NCI-H1417 (cell line): Measurements from ENCODE around the gene TBC1D22A.

ENCODE experiments used
- DNase-seq, 3 experiments: peaks; one replicate each; lab custom pipeline; 2025; lab: John Stamatoyannopoulos, UW

Gene TBC1D22A

DNA sequence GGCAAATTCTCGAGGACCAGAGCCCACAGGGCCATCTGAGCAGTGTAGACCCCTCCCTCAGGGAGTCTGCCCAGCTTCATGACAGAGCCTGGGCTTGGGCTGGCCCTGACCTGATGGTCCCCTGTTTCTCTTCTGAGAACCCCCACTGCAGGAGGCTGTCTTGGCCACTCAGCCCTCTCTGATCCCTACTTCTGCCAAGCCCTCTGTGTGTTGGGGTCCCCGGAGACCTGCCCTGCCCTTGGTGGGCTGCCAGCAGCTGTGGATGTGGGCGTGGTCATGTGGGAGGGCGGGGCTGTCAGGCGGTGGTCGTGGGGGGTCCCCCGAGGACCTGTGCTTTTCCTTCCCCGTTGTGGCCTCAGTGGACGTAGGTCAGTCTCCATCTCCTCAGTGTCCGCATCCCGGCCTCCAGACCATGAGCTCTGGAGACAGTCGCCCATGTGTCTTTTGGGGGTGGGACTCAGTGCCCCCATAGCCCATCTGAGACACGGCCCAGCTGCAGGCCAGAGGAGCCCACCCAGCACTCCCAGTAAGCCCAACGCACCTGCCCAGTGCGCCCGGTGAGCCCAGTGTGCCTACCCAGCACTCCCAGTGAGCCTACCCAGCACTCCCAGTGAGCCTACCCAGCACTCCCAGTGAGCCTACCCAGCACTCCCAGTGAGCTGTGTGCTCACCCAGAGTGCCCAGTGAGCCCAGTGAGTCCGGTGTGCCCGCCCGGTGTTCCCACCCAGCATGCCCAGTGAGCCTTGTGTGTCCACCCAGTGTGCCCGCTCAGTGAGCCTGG is 409.2 kb downstream of the TBC1D22A start:
- DNase-seq = no peak

DNA sequence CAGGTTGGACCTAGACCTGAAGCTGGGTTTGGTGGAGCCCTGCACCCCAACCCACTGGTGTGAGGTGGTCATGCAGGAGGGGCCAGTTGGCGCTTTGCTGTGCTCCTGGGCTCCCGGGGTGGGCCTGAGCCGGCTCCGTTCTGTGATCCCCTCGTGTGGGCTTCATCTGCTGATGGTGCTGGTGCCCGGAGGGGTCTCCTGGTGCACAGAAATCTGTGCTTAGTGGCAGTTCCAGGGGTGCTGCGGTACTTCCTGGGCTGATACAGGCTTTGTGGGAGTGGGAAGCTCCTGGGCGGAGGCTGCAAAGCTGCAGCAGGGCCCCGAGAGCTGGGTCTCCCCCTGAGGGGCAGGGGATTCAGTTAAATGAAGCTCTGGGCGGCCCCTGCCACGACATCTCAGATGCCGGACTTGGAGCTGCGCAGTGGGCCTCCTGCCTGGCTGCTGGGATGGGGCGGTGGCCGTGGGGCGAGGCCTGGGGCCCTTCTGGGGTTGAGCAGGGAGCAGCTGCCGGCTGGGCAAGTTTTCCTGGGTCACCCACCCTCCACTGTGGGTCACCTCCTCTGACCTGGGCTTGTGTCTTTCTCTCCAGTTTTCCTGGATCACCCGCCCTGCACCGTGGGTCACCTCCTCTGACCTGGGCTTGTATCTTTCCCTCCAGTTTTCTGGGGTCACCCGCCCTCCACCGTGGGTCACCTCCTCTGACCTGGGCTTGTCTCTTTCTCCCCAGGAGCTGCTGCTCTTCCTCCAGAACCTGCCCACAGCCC is 410.5 kb downstream of the TBC1D22A start:
- DNase-seq = no peak

DNA sequence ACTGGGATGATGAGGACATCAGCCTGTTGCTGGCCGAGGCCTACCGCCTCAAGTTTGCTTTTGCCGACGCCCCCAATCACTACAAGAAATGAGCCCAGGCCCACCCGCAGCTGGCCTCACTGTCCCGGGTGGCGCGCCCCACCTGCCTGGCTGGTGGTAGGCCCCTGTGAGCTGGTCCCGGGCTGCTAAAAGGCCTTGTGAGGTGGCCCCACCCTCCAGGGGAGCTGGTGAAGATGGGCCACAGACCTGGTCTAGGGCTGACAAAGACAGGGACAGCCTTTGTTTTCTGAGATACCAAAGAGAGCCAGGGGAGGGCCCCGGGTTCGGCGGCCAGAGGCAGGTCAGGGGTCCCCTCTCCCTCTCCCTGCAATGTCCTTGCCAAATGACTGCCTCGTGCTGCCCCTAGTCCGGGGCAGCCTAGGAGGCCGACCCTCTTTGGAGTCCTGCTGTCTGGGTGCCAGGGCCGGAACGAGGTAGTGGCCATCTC is 411.1 kb downstream of the TBC1D22A start:
- no peak for DNase-seq

DNA sequence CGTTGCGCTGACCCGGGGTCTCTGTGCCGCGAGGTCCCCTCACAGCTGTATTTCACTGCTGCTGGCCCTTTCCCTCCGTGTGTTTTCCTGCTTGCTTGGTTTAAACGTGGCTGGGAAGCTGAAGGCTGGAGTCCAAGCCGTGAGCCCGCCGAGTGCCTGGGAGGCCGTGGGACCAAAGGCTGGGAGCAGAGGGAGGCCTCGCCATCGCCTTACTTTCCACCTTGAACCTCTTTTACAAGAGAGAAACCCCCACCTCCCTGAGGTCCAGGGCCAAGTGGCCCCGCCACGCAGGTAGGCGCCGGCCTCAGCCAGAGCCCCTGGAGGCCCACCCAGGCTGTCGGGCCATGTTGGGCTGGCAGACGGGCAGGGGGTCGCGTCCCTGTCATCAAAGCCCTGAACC is 411.6 kb downstream of the TBC1D22A start:
- no peak for DNase-seq

DNA sequence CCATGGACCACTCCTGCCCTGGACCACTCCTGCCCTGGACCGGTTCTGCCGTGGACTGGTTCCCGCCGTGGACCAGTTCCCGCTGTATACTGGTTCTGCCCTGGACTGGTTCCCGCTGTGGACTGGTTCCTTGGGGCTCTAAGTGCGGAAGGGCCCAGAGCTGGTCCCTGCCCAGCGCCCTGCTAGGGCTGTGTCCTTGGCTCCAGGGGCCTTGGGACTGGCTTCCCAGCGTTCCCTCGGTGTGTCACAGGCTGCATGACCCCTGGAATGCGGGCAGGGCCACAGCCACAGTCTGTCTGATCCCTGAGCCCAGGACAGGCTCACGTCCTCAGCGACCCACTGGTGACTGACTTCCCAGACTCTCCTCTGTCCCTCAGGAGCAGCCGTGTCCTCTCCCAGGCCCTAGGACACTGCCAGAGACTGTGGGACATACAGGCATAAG is 412.2 kb downstream of the TBC1D22A start:
- no peak for DNase-seq

DNA sequence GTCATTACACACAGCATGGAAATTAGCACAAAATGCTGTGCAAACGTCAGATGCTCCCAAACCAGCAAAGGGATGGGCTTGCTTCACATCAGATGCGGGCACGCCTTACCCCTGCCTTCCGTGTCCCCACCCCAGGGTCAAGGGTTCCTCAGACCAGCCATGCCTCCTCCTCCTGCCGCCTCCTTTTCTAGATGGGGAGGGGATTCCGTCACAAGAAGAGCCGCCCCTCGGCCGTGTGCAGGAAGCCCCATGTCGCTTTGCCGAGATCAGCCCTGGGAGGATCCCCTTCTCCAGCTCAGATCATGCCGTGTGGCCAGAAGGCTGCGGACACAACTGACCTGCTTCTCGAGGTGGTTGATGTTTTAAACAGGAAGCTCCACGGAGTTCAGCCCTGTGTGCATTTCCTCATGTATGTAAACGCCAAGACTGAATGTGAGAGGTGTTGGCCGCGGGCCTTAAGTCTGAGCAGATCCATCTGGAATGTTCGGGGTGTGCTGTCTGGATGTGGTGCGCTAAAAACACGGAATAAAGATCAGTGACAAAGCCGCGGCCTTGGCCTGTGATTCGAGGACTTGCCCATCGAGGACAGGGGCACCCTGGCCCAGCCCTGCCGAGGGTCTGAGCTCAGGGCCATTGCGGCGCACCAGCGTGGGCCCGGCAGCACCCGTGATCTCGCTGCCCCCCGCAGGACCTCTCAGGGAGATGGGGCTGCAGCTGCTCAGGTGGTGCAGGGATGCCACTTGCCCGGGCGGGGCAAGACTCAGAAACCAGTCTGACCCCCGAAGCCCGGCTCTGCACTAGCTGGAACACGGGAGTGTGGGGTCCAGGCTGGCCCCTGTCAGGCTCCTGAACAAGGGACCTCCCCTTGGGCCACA is 412.9 kb downstream of the TBC1D22A start:
- no peak for DNase-seq

DNA sequence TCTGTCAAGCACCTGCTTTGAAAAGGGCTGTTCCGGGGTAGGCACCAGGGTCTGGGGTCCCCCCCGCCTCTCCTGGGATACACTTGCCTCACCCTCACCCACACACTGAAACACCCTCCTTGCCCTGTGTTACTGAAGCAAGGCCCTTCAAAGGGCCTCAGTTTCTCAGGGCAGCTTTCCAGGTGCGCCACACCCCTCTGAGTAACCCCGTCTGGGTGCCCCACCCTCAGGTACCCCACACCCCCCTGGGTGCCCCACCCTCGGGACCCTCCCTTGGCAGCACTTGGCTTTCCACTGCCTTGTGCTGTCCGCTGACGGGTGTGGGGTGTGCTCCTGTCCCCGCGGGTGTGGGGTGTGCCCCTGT is 413.6 kb downstream of the TBC1D22A start:
- DNase-seq = no peak

DNA sequence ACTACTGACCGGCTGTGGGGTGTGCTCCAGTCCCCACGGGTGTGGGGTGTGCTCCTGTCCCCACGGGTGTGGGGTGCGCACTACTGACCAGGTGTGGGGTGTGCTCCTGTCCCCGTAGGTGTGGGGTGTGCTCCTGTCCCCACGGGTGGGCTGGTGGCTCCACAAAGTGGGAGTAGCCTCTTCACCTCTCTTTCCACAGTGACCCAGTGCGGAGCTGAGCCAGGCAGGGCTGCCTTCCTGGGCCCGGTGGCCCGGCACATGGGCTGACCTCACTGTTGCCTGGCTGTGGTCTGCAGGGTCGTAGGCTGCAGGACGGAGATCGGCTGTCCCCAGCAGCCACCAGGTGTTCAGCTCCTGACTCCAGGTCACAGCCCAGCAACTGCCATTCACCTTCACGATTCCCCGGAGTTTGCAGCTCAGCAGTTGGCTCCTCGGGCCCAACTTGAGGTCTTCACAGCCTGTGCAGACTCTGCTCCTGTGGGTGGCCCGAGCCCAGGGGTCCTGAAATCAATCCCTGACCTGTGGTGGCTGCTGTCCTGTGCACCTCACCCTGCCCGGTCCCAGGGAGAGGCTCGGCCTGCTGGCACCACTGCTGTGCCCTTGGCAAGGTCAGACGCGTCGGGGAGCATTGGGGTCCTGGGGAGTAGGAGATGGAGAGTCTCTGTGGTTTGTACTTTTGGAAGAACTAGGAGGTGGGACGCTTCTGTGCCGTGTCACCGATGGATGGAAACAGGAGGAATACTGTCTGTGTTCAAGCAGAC is 414.3 kb downstream of the TBC1D22A start:
- no peak for DNase-seq

DNA sequence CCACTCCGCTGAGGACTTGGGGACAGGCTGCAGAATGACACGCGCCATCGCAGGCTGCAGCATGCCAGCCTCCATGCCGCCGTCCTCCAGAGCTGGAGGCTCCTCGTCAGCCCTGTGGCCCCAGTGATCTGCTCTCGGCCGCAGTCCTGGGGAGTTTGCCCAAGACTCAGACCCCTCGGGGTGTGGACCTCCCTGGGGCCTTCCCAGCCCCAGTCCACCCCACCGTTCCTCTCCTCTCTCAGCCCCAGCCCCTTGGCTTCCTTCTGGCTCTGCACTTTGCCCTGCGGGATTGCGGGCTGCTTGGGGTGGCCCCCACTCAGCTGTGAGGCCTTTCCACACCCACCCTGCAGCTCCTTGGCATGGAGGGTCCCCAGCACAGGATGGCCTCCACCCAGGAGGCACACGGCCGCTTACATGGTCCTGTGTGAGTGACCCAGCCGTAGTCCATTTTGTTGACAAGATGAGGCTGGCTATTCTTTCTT is 414.9 kb downstream of the TBC1D22A start:
- no peak for DNase-seq

DNA sequence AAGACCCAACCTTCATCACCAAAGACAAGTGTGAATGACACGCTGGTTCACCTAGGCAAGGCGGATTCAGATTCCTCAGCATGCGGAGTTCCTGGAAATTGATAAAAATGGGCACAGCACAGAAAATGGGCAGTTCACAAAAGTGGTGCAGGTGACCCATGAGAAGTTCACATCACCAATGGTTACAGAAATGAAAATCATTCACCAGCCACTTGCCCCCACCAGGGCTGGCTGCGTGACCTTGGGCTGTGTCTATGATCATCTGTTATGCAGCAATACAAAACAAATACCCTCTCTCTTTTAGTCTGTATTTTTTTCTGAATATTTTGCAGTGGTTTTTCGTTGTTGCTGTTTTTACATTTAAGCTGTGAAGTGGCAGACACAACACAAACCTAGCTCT is 415.9 kb downstream of the TBC1D22A start:
- no peak for DNase-seq

DNA sequence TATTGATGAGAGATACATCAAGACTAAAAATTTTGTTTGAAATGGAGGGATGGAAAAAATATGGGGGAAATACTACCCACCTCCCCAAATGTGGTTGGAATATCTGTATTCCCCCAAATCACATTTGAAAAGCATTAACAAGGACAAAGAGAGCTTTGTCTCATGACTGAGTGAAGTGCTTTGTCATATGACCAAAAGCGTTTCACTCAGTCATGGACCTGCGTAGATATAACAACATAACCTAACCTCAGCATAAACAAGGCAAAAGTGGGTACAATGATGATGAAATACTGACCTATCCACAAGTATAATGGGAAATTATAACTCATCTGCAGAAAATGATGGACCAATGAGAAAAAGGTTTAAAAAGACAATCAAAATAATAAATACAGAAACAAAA is 418.3 kb downstream of the TBC1D22A start:
- no peak for DNase-seq

DNA sequence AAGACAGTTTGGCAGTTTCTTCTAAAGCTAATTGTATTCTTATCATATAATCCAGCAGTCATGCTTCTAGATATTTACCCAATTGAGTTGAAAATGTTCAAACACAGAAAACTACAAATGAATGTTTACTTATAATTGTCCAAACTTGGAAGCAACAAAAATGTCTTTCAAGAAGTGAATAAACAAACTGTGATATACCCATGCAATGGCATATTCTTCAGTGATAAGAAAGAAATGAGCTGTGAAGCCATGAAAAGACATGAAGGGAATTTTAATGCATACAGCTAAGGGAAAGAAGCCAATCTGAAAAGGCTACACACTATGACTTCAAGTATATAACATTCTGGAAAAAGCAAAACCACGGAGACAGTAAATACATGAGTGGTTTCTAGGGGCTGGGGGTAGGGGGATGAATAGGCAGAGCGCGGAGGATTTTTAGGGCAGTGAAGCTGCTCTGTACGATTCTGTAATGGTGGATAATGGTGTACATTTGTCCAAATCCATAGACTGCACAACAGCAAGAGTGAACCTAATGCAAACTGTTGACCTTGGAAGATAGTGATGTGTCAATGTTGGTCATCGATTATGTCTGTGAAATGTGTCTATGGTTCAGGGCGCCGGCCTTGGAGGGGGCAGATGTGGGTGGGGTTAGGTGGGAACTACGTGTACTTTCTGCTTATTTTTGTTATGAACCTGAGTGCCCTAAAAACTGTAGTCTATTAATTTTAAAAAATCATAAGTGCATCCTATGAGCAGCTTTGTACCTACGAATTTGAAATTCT is 424.9 kb downstream of the TBC1D22A start:
- DNase-seq = no peak

DNA sequence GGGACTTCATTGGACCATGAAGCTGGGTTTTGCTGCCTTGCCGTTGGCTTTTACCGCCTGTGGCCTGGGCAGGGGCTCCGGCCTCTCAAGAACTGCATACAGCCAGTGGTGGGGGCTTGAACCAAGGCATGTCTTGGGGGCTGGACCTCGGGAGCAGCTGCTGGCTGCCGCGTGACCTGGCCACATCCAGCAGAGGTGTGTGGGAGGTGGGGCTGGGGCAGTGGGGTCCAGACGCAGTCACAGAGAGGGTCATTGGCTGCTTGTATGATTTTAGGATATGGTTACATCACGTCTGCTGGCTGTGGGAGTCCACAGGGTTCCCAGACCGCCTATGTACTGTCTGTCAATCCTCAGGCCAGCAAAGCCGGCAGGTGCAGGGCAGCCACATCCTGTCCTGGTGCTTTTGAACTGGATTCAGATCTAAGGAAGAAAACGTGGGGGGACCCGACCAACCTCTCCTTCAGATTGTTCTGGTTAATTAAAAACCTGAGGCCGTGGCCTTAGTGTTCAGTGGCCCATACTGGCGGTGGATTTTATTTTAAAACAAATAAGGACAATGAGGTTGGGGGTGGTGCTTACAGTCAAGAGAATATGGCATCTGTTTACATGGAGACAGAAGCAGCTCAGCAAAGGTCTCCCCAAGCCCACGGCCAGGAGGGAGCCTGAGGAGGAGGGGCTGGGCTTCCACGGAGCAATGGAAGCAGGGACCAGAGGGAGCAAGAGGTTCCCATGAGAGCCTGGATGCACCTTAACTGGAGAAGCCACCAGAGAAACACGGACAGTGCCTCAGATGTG is 426.0 kb downstream of the TBC1D22A start:
- DNase-seq = peak in 2 of 3 experiments; percentile 5 to 11

DNA sequence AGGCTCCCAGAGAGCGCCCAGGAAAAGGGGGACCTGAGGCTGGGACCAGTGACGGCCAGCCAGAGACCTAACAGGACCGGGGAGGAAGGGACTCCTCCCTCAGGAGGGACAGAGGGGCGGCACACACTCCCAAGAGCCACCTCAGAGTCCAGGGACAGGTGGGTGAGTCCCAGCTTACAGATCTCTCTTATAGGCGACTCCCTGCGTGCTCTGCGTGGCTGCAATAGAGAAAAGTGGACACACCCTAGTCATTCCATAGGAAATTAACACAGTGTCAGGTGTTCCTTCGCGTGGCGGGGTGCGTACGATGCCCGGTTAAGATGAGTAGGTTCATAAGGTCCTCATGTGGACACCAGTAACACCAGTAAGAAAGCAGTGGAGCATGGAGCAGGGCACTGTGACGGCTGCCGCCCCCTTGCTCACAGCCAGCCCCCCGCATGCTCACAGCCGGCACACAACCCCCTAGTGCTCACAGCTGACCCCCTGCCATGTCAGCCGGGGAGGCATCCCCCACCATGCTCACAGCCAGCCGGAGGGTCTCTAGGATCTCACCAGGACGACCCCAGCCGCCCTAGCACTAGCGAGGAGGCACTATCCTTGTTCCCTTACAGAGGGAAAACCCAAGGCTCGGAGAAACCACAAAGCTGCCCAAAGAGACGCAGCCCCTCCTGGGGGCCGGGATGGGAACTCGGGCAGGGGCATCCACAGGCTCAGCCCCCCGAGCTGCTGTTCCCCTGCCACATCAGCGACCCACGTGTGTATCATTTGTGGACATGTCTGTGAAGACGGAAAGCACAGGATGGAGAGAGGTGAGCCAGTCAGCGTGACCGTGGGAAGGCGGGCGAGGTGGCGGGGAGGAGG is 426.8 kb downstream of the TBC1D22A start:
- no peak for DNase-seq

DNA sequence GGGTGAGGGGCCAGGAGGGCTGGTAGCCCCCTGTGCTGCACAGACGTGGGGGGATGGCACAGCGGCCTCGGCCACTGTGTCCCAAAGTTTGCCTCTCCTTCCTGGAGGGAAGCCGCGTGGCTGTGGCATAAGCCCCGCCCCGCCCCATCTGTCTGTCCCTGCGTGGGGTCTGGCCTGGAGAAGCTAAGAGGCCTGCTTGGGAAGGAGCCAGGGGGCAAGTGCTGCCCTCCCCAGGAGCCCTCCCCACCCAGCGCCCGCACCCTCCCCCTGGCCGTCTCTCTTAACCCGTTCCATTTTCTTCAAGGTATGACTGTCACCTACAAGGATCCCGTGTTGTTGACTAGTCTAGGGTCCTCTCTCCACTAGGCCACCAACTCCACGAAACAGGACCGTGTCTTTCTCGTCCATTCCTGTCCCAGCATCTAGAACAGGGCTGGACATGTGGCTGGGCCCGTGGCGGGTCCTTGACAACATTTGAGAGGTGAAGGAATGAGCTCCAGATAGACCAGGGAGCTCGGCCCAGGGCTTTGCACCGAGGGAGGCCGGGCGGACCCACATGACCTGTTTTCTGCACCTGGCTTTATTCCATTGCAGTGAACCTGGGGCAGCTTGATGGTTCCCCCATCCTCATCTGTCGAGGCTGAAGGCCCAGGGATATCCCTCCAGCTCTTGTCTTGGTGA is 428.0 kb downstream of the TBC1D22A start:
- DNase-seq = no peak

DNA sequence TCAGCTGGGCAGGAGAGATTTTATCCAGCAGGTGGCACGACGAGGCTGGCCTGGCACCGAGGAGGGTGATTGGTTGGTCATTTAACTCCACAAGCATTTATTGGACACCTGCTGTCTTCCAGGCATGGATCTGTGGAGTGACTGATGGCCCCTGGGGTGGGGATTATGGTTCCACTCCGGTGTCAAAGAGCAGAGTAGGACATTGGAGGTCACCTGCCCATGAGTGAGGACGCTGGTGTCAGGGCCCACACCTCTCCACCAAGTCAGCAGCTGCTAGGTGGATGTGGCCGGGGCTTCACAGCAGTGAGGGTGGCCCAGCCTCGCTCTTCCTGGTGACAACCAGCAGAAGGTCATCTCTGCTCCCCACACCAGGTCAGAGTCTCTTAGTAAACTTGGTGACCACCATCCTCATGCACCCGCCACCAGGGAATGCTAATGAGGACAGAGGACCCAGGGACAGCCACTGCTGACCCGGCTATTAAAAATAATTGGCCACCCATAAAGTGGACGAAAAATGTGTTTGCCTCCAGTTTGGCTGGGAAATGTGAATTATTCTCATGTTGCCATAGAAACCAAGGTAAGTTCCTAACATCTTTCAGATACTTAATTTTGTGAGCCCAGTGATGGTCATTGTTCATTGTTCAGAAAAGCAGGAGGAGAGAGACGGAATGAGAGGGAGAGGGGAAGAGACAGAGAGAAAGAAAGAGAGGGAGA is 428.7 kb downstream of the TBC1D22A start:
- no peak for DNase-seq
